Caco-2 (cell line): ENCODE data around the gene SGSM1. TPM values are rescaled to one million over a fixed set of nuclear protein-coding genes. Genes with fewer than 3 reads are reported as not detected.

Source experiments
- BruUV-seq: library from RNA; stranded (reverse); fragments of 400-500 nt; replicated peaks from 2 replicates; lab custom pipeline; 2021; lab: Mats Ljungman, UMichigan
- CTCF ChIA-PET: fragments of 300-600 bp; sonication (Branson Sonifier 250); formaldehyde crosslinking; loops from one replicate; lab custom pipeline; 2022; ENCODE audit warnings: antibody characterized with exemption; lab: Charles Lee
- POLR2A ChIA-PET: fragments of 300-600 bp; sonication (Branson Sonifier 250); formaldehyde crosslinking; loops from one replicate; lab custom pipeline; 2022; ENCODE audit warnings: antibody characterized with exemption; lab: Charles Lee
- DNase-seq, 2 experiments: peaks; one replicate each; pipeline versions ENCODE4 v3.0.0 to v3.0.0-alpha.2; 2020 to 2022
- H3K27me3 ChIP-seq: replicated peaks from 2 replicates; pipeline ENCODE4 v1.6.0; 2011; ENCODE audit warnings: low read length; ENCODE audit not compliant: control insufficient read depth, insufficient read depth
- H3K36me3 ChIP-seq: 2 replicates; pipeline ENCODE4 v1.5.1; 2011; ENCODE audit warnings: low read length; ENCODE audit not compliant: control insufficient read depth, insufficient read depth
- H3K4me1 ChIP-seq: fragments of 250-450 bp; sonication (Bioruptor Pico); 2 replicates; pipeline ENCODE4 v1.5.1; 2020; ENCODE audit warnings: mild to moderate bottlenecking
- H3K4me3 ChIP-seq: 2 replicates; pipeline ENCODE4 v1.5.1; 2011; ENCODE audit warnings: low read depth, mild to moderate bottlenecking, control low read depth, low read length
- H3K9me3 ChIP-seq: fragments of 250-450 bp; sonication (Bioruptor Pico); 2 replicates; pipeline ENCODE4 v1.5.1; 2020; ENCODE audit warnings: mild to moderate bottlenecking, moderate library complexity
- H3K27ac Mint-ChIP-seq: one replicate; pipeline ENCODE4 v1.8.0; 2022; ENCODE audit warnings: mixed read lengths; ENCODE audit not compliant: unreplicated experiment
- H3K27me3 Mint-ChIP-seq: one replicate; pipeline ENCODE4 v1.8.0; 2022; ENCODE audit warnings: mixed read lengths; ENCODE audit not compliant: insufficient read depth, unreplicated experiment
- H3K36me3 Mint-ChIP-seq: one replicate; pipeline ENCODE4 v1.8.0; 2022; ENCODE audit warnings: mild to moderate bottlenecking, mixed read lengths; ENCODE audit not compliant: insufficient read depth, unreplicated experiment
- H3K4me1 Mint-ChIP-seq: one replicate; pipeline ENCODE4 v1.8.0; 2022; ENCODE audit warnings: low read depth, mixed read lengths; ENCODE audit not compliant: unreplicated experiment
- H3K4me3 Mint-ChIP-seq: one replicate; pipeline ENCODE4 v1.8.0; 2022; ENCODE audit warnings: mild to moderate bottlenecking, moderate library complexity, mixed read lengths; ENCODE audit not compliant: unreplicated experiment
- H3K9me3 Mint-ChIP-seq: one replicate; pipeline ENCODE4 v1.8.0; 2022; ENCODE audit warnings: mixed read lengths; ENCODE audit not compliant: unreplicated experiment
- CTCF ChIP-seq, 2 experiments: fragments of 200-600 bp in 1 of 2; IDR thresholded peaks; 1 replicate in 1 of 2; 2 replicates in 1 of 2; pipeline versions ENCODE4 v1.5.1 to v1.8.0; 2011 to 2022; ENCODE audit warnings: antibody characterized with exemption in 1 of 2, control low read depth in 1 of 2, inconsistent platforms in 1 of 2, low read depth in 1 of 2, low read length in 1 of 2, mild to moderate bottlenecking in 1 of 2, moderate library complexity in 1 of 2; ENCODE audit not compliant: insufficient read depth in 1 of 2, severe bottlenecking in 1 of 2, unreplicated experiment in 1 of 2
- intact Hi-C: fragments of 100-400 bp; cut with micrococcal nuclease; formaldehyde crosslinking; loops from one replicate; pipeline ENCODE4 v1.10.0; 2022; ENCODE audit not compliant: unreplicated experiment
- total RNA-seq: library from RNA; stranded (reverse); gene quantifications from 2 replicates; pipeline ENCODE4 v1.2.3, GENCODE V29; 2022

The SGSM1 gene
- total RNA-seq, 1 experiment from 2014 or later: 6.1 TPM

GRCh38 chr22:24962094-24962493 lies 156.1 kb downstream of the SGSM1 start:
- intact Hi-C loops: no loop called here
- Mint-ChIP-seq H3K27me3 (no peaks in the 10 kb centered on the region), H3K36me3 (peaks cover 26% of the 10 kb centered on the region), H3K4me3 (no peak overlapping the region), H3K4me1 (no peaks in the 10 kb centered on the region), H3K27ac (no peak overlapping the region), H3K9me3 (no peaks in the 10 kb centered on the region)
- no peak for TF ChIP-seq CTCF (IDR thresholded peaks at IDR 0.05; ENCODE audit: insufficient read depth in 1 of 2, low read depth in 1 of 2, low read length in 1 of 2, severe bottlenecking in 1 of 2, unreplicated experiment in 1 of 2)
- no peaks in the 10 kb centered on the region for H3K9me3 ChIP-seq
- BruUV-seq: no TSS peak
- H3K4me1 ChIP-seq: peaks cover 15% of the 10 kb centered on the region
- ChIA-PET CTCF (interaction anchor here (0.9 kb wide), 1 partner anchor 130 kb away, joined by 4 read pairs; no protein-coding TSS in a partner anchor), POLR2A (no interaction called here)
- no peak for DNase-seq
- H3K27me3 ChIP-seq: no peaks in the 10 kb centered on the region
- H3K4me3 ChIP-seq: no peak overlapping the region
- H3K36me3 ChIP-seq: no peaks in the 10 kb centered on the region; the same call in 1 of the 2 replicates

GRCh38 chr22:24962835-24963234 lies 156.8 kb downstream of the SGSM1 start:
- Histone ChIP-seq H3K36me3 (no peaks in the 10 kb centered on the region; the same call in 1 of the 2 replicates), H3K27me3 (no peaks in the 10 kb centered on the region), H3K4me3 (no peak overlapping the region), H3K4me1 (peaks cover 22% of the 10 kb centered on the region), H3K9me3 (no peaks in the 10 kb centered on the region)
- H3K36me3 Mint-ChIP-seq: peaks cover 26% of the 10 kb centered on the region
- H3K27ac Mint-ChIP-seq: no peak overlapping the region
- H3K4me3 Mint-ChIP-seq: no peak overlapping the region
- no TSS peak for BruUV-seq
- no peak for TF ChIP-seq CTCF (IDR thresholded peaks at IDR 0.05; ENCODE audit: insufficient read depth in 1 of 2, low read depth in 1 of 2, low read length in 1 of 2, severe bottlenecking in 1 of 2, unreplicated experiment in 1 of 2)
- no peaks in the 10 kb centered on the region for H3K4me1 Mint-ChIP-seq
- H3K9me3 Mint-ChIP-seq: no peaks in the 10 kb centered on the region
- POLR2A ChIA-PET: no interaction called here
- intact Hi-C loops: no loop called here
- CTCF ChIA-PET: interaction anchor here (0.7 kb wide), 1 partner anchor 14 kb away, joined by 4 read pairs; no protein-coding TSS in a partner anchor
- no peaks in the 10 kb centered on the region for H3K27me3 Mint-ChIP-seq
- DNase-seq: no peak

GRCh38 chr22:24964441-24964840 lies 158.4 kb downstream of the SGSM1 start:
- H3K9me3 ChIP-seq: no peaks in the 10 kb centered on the region
- TF ChIP-seq CTCF (IDR thresholded peaks at IDR 0.05; ENCODE audit: insufficient read depth in 1 of 2, low read depth in 1 of 2, low read length in 1 of 2, severe bottlenecking in 1 of 2, unreplicated experiment in 1 of 2): no peak
- no peak overlapping the region for H3K27ac Mint-ChIP-seq
- H3K36me3 ChIP-seq: no peaks in the 10 kb centered on the region; the same call in none of the 2 replicates
- intact Hi-C loops: no loop called here
- H3K4me1 ChIP-seq: peaks cover 30% of the 10 kb centered on the region
- DNase-seq: no peak
- POLR2A ChIA-PET: no interaction called here
- H3K36me3 Mint-ChIP-seq: peaks cover 33% of the 10 kb centered on the region
- no peaks in the 10 kb centered on the region for H3K27me3 Mint-ChIP-seq
- H3K4me3 Mint-ChIP-seq: no peak overlapping the region
- BruUV-seq: no TSS peak
- no peaks in the 10 kb centered on the region for H3K4me1 Mint-ChIP-seq
- CTCF ChIA-PET: interaction anchor here (0.7 kb wide), 1 partner anchor 65 kb away, joined by 3 read pairs; no protein-coding TSS in a partner anchor
- no peaks in the 10 kb centered on the region for H3K9me3 Mint-ChIP-seq
- H3K27me3 ChIP-seq: no peaks in the 10 kb centered on the region
- no peak overlapping the region for H3K4me3 ChIP-seq
